LNCAP (cell line): Measurements from ENCODE around the gene BARX1.

Source experiments
- TF ChIP-seq, protein P1 (sequence below): fragments of 450-650 bp; IDR thresholded peaks from 2 replicates; pipeline ENCODE4 v1.5.1; 2017; ENCODE audit warnings: mild to moderate bottlenecking

The BARX1 gene

DNA sequence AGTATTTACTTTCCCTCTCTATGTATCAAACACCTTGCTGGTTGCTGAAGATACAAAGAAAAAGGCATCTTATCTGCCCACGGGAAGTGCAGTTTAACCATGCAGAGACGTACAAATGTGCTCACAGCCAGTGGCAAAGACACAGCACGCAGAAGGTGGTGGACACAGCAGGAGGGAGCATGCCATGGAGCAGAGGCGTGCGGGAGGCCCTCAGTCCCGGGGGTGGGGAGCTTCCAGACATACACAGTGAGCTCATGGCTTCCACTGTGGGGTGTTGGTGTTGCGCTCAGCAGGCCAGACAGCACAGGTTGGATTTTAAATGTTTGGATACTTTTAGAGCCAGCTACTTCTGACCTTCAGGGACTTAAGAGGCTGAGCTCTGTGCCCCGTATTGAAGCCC lies 8.8 kb upstream of the BARX1 start:
- TF ChIP-seq, protein P1, sequence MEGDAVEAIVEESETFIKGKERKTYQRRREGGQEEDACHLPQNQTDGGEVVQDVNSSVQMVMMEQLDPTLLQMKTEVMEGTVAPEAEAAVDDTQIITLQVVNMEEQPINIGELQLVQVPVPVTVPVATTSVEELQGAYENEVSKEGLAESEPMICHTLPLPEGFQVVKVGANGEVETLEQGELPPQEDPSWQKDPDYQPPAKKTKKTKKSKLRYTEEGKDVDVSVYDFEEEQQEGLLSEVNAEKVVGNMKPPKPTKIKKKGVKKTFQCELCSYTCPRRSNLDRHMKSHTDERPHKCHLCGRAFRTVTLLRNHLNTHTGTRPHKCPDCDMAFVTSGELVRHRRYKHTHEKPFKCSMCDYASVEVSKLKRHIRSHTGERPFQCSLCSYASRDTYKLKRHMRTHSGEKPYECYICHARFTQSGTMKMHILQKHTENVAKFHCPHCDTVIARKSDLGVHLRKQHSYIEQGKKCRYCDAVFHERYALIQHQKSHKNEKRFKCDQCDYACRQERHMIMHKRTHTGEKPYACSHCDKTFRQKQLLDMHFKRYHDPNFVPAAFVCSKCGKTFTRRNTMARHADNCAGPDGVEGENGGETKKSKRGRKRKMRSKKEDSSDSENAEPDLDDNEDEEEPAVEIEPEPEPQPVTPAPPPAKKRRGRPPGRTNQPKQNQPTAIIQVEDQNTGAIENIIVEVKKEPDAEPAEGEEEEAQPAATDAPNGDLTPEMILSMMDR = no peak

DNA sequence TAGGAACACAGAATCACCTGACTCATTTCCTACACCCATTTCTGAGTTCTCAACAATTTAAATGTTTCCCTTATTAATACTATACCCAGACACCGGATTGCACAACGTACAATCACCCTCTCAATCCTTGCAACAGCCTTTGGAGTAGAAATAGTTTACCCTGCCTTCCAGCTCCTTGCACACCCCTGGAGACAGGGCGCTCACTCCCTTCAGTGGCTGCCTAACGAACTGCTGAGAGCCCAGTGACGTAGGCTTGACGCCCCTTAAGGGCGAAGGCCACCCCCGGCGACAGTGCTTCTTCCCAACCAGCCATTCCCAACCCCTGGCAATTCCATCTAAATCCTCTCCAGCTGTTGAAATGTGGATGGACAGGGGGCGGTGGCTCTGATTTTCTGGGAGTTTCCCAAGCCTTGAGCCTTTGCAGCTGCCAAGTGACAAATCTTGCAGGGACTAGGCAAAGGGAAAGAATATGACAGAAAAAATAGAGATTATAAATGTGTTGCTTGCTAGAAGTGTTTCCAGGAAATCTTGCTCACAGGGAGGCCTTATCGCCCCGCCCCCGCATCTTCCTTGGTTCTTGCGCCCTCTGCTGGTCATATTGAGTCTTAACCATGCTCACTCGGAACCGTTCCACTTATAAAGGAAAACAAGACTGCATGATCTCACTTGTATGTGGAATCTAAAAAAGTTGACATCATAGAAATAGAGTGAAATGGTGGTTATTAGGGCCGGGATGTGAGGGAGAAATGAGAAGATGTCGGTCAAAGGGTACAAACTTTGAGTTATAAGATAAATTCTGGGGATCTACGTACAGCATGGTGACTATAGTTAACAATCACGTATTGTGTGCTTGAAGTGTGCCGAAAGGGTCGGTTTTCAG lies 7.6 kb upstream of the BARX1 start:
- TF ChIP-seq, protein P1 = peak; percentile 74

DNA sequence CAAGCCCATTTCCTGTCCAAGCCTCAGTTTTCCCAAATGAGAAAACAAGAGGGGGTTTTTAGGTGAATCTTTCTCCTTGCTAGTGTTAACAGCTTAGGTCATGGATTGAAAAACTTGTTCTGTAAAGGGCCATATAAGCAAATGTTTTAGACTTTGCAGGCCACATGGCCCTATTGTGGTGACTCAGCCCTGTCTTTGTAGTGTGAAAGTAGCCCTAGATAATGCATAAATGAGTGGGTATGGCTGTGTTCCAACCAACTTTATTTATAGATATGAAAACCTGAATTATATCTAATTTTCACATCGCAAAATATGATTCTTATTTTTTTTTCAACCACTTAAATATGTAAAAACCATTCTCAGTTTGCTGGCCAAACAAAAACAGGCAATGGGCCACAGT lies 6.9 kb upstream of the BARX1 start:
- TF ChIP-seq, protein P1 = no peak

DNA sequence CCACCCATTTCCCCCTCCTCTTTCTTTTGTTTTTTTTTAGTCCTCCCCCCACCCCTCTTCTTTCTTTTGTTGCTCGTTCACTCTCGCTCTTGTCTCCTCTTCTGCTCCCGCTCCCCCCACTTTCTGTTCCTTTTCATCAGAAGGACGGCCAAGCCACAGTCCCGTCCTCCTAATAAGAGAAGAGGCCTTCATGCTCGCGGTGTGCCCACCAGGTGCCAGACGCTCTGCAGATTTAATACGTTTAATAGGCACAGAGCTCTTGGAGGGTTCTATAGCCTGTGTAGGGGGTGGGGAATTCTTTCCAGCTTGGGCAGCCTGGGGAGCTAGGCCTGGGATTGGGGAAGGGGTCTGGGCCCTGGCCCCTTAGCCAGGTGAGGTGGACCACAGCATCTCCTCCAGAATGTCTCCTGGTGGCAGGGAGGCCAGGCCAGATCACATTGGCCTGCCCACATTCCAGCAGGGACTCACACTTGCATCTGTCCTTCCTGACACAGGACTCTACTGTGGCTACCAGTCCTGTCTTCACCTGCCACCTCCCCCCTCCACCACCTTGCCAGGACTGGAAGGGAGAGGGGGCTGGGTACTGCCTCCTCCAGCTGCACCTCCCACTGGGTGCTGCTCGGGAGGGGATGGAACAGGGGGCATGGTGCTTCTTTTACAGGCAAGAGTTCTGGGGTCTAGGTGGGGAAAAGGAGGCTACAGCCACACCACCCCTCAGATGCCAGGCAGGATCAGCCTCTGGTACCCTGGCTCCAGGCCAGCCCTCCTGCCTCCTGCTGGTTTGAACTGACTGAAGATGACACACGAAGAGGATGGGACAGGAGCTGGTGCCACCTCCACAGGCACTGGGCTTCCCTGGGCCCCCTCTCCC lies 6.1 kb upstream of the BARX1 start:
- TF ChIP-seq, protein P1 = no peak

DNA sequence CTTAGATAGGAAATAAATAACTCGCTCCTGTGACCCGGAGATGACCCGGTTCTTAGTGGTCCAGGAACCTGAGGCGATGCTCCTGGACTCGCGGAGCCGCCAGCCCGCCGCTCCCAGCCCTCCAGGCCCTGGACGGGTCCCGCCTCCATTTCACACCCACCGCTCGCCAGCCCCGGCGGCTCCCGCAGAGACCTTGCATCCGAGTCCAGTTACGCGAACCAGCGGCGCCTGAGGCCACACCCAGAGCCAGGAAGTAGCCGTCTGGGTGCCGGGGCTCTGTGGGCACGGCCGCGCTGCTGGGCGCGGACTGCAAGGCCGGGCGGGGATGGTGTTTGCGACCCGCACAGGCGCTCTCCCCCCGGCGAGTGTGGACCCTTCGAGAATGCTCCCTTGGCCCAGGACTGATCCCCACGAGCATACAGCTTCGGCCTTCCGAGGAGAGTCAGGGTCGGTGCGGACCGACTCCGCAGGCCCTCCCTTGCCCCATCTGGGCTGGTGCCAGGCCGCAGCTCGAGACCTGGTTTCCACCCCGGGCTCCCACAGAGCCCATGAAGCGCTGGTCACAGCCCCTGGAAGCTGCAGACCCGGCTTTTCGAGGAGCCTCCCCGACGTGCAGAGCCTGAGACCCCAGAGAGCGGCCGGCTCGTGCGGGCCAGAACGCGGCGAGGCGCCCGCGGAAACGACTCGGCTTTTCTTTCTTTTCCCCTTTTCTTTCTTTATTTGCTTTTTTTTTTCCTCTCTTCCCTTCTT lies 5.2 kb upstream of the BARX1 start:
- TF ChIP-seq, protein P1 = no peak

DNA sequence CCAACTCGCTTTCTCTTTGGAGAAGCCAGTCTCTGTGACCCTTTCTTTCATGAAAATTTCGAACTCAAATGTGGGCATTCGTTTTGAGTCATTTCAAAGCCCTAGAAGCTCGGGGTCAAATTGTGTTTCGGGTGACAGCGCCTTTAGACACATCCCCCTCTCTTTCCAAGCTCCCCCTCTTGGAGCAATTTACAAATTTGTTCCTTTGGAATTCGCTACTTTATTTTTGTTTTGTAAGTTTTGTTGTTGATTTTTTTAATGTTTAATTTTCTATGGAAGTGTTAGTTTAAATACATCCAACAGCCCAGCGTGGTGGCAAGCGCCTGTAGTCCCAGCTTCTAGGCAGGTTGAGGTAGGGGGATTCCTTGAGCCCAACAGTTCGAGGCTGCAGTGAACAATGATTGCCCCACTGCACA lies 4.6 kb upstream of the BARX1 start:
- TF ChIP-seq, protein P1 = no peak
